MM.1S (cell line): ENCODE data around the gene ADISSP.

Experiments used
- EZH2 ChIP-seq: fragments of 300-600 bp; sonication (generic); optimal IDR thresholded peaks from 2 replicates; pipeline ENCODE3; 2017; ENCODE audit warnings: low read depth, mild to moderate bottlenecking, antibody characterized with exemption, low read length, mixed read lengths
- EZH2phosphoT487 ChIP-seq: fragments of 300-600 bp; sonication (generic); IDR thresholded peaks from 2 replicates; pipeline ENCODE4 v1.6.1; 2018; ENCODE audit warnings: antibody characterized with exemption, low read length
- TF ChIP-seq, protein P1 (sequence below): fragments of 300-600 bp; sonication (generic); IDR thresholded peaks from 2 replicates; pipeline ENCODE4 v1.5.1; 2016; ENCODE audit warnings: antibody characterized with exemption, low read length, mixed read lengths

DNA sequence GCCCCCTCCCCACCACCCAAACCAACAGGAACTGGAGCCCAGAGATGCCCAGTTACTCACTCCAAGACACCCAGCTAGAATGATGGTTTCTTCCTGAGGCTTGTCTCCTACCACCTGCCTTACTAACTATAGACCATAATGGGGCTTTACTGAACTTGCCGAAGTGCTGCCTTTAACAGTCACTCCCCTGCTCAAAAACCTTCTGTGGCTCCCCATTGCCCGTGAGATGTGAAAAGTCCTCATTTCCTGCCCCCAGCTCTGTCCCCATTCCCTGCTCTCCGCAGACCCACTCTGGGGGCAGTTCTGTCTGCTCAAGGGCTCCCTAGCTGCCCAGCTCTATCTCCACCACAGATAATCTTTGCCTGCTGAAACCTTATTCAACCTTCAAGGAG is 60.0 kb downstream of the ADISSP start:
- TF ChIP-seq, protein P1, sequence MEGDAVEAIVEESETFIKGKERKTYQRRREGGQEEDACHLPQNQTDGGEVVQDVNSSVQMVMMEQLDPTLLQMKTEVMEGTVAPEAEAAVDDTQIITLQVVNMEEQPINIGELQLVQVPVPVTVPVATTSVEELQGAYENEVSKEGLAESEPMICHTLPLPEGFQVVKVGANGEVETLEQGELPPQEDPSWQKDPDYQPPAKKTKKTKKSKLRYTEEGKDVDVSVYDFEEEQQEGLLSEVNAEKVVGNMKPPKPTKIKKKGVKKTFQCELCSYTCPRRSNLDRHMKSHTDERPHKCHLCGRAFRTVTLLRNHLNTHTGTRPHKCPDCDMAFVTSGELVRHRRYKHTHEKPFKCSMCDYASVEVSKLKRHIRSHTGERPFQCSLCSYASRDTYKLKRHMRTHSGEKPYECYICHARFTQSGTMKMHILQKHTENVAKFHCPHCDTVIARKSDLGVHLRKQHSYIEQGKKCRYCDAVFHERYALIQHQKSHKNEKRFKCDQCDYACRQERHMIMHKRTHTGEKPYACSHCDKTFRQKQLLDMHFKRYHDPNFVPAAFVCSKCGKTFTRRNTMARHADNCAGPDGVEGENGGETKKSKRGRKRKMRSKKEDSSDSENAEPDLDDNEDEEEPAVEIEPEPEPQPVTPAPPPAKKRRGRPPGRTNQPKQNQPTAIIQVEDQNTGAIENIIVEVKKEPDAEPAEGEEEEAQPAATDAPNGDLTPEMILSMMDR: no peak
- no peak for TF ChIP-seq EZH2
- no peak for TF ChIP-seq EZH2phosphoT487
